HepG2 (cell line): ENCODE results near the gene SH3PXD2A.

Experiments
- CTCF ChIP-seq: sonication (generic); formaldehyde crosslinking; IDR thresholded peaks from 2 replicates; pipeline ENCODE4 v1.5.0; 2020; ENCODE audit warnings: mild to moderate bottlenecking, missing genetic modification reagents, moderate library complexity
- EZH2 ChIP-seq: conservative IDR thresholded peaks from 2 replicates; pipeline ENCODE4 v1.6.1; 2012; ENCODE audit warnings: mild to moderate bottlenecking, low read depth, low read length, moderate library complexity
- FOSL1 ChIP-seq: sonication (generic); formaldehyde crosslinking; IDR thresholded peaks from 2 replicates; pipeline ENCODE4 v1.9.0; 2021; ENCODE audit warnings: missing genetic modification reagents, borderline replicate concordance
- GATAD1 ChIP-seq: IDR thresholded peaks from 2 replicates; pipeline ENCODE4 v1.6.1; 2016; ENCODE audit warnings: missing genetic modification reagents, missing compliant biosample characterization
- MED1 ChIP-seq: sonication (generic); formaldehyde crosslinking; IDR thresholded peaks from 2 replicates; pipeline ENCODE4 v1.4.0; 2020; ENCODE audit warnings: missing genetic modification reagents
- NFYB ChIP-seq: sonication (generic); formaldehyde crosslinking; IDR thresholded peaks from 2 replicates; pipeline ENCODE4 v1.4.0; 2020; ENCODE audit warnings: missing genetic modification reagents
- POLR2A ChIP-seq, 2 experiments: IDR thresholded peaks; 2 replicates each; pipeline ENCODE4 v1.6.1; 2011; ENCODE audit warnings: low read depth in 2 of 2, low read length in 2 of 2, mild to moderate bottlenecking in 1 of 2, moderate library complexity in 1 of 2; ENCODE audit not compliant: insufficient read depth in 1 of 2
- RBFOX2 ChIP-seq: fragments of 200-400 bp; formaldehyde crosslinking; IDR thresholded peaks from 2 replicates; pipeline ENCODE4 v1.6.1; 2017; ENCODE audit warnings: low read depth, mild to moderate bottlenecking, low read length
- ZBTB42 ChIP-seq: sonication (generic); formaldehyde crosslinking; IDR thresholded peaks from 2 replicates; pipeline ENCODE4 v1.5.0; 2020; ENCODE audit warnings: mild to moderate bottlenecking, missing genetic modification reagents
- ZNF124 ChIP-seq: sonication (generic); formaldehyde crosslinking; IDR thresholded peaks from 2 replicates; pipeline ENCODE4 v1.4.0; 2020; ENCODE audit warnings: missing genetic modification reagents
- ZNF615 ChIP-seq: sonication (generic); formaldehyde crosslinking; IDR thresholded peaks from 2 replicates; pipeline ENCODE4 v1.5.0; 2020; ENCODE audit warnings: mild to moderate bottlenecking, missing genetic modification reagents, borderline replicate concordance
- ZNF629 ChIP-seq: sonication (generic); formaldehyde crosslinking; conservative IDR thresholded peaks from 2 replicates; pipeline ENCODE4 v1.5.0; 2020; ENCODE audit warnings: missing genetic modification reagents
- ZNF83 ChIP-seq: sonication (generic); formaldehyde crosslinking; IDR thresholded peaks from 2 replicates; pipeline ENCODE4 v1.4.0; 2020; ENCODE audit warnings: missing genetic modification reagents, mild to moderate bottlenecking, borderline replicate concordance

GRCh38 chr10:103666087-103666761 lies 189.2 kb downstream of the SH3PXD2A start:
- TF ChIP-seq EZH2 (no peak), ZBTB42 (no peak), ZNF124 (CRISPR knock-in tag) (no peak), POLR2A (IDR thresholded peaks at IDR 0.05; ENCODE audit: insufficient read depth in 1 of 2, low read depth in 2 of 2, low read length in 2 of 2) (no peak), ZNF629 (CRISPR knock-in tag) (no peak), MED1 (CRISPR knock-in tag) (no peak), GATAD1 (CRISPR knock-in tag) (no peak), NFYB (CRISPR knock-in tag) (0 out of 2 replicates have a peak, but pooled peaks have one; percentile 10), FOSL1 (CRISPR knock-in tag) (no peak), CTCF (CRISPR knock-in tag) (peak; percentile 58), ZNF615 (no peak), ZNF83 (CRISPR knock-in tag) (no peak), RBFOX2 (no peak)
